Testis (tissue), 2 donors: ENCODE measurements around the gene ZFYVE21.

ENCODE experiments used
- POLR2A ChIP-seq: fragments of 450-650 bp; IDR thresholded peaks from one replicate; pipeline ENCODE4 v1.6.1; 2017; ENCODE audit warnings: antibody characterized with exemption, mild to moderate bottlenecking, moderate library complexity
- TF ChIP-seq, protein P1 (sequence below), 3 experiments: fragments of 450-650 bp in 2 of 3; fragments of 200-600 bp in 1 of 3; sonication (generic) in 1 of 3; IDR thresholded peaks; one replicate each; pipeline ENCODE4 v1.5.1; 2016 to 2019; ENCODE audit warnings: antibody characterized with exemption in 3 of 3, mild to moderate bottlenecking in 2 of 3, moderate library complexity in 1 of 3

DNA sequence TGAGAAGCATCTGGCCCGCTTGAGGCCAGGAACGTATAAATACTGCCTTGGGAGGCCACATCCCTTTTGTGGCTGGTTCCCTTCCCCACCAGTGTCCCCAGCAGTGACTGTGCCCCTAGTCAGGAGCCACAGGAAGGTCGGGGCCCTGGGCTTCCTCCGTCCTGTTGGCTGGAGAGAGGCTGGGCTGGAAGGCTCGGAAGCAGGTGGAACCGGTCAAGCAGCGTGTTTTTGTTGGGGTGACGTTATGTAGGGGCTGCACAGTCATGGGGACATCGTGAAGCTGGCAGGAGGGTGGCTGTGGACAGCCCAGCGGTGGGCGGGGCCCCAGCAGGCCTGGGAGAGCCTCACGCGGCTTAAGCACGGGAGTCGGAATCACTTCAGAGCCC lies 10.5 kb upstream of the ZFYVE21 start:
- TF ChIP-seq, protein P1, sequence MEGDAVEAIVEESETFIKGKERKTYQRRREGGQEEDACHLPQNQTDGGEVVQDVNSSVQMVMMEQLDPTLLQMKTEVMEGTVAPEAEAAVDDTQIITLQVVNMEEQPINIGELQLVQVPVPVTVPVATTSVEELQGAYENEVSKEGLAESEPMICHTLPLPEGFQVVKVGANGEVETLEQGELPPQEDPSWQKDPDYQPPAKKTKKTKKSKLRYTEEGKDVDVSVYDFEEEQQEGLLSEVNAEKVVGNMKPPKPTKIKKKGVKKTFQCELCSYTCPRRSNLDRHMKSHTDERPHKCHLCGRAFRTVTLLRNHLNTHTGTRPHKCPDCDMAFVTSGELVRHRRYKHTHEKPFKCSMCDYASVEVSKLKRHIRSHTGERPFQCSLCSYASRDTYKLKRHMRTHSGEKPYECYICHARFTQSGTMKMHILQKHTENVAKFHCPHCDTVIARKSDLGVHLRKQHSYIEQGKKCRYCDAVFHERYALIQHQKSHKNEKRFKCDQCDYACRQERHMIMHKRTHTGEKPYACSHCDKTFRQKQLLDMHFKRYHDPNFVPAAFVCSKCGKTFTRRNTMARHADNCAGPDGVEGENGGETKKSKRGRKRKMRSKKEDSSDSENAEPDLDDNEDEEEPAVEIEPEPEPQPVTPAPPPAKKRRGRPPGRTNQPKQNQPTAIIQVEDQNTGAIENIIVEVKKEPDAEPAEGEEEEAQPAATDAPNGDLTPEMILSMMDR (IDR thresholded peaks at IDR 0.05) = no peak
- no peak for TF ChIP-seq POLR2A
